Lung (tissue), 12 donors: ENCODE results near the gene KCNJ15. TPM values are rescaled to one million over a fixed set of nuclear protein-coding genes. Genes with fewer than 3 reads are reported as not detected.

Experiments
- ATAC-seq: fragments of 200-7000 bp; cut with Tn5 transposase; one replicate; pipeline ENCODE4 v1.9.1; 2020; ENCODE audit warnings: moderate number of reproducible peaks; ENCODE audit not compliant: insufficient read depth, low FRiP score
- DNase-seq, 3 donors: peaks; one replicate each; pipeline ENCODE4 v3.0.0-alpha.2; 2013 to 2017
- H3K27ac ChIP-seq, 2 donors: one replicate each; pipeline ENCODE4 v1.5.1; 2013; ENCODE audit warnings: mild to moderate bottlenecking in 2 of 2, moderate library complexity in 2 of 2, control low read depth in 1 of 2, inconsistent platforms in 1 of 2, low read depth in 1 of 2, low read length in 1 of 2
- H3K27me3 ChIP-seq, 3 donors: one replicate each; pipeline ENCODE4 v1.5.1; 2013; ENCODE audit warnings: low read length in 2 of 3; ENCODE audit not compliant: control insufficient read depth in 3 of 3, insufficient read depth in 3 of 3
- H3K36me3 ChIP-seq, 4 donors: one replicate each; pipeline ENCODE4 v1.5.1; 2013; ENCODE audit warnings: low read length in 4 of 4, mild to moderate bottlenecking in 1 of 4, moderate library complexity in 1 of 4; ENCODE audit not compliant: control insufficient read depth in 4 of 4, insufficient read depth in 4 of 4
- H3K4me1 ChIP-seq, 5 donors: one replicate each; pipeline ENCODE4 v1.5.1; 2013; ENCODE audit warnings: low read length in 5 of 5, mild to moderate bottlenecking in 2 of 5, moderate library complexity in 1 of 5; ENCODE audit not compliant: control insufficient read depth in 5 of 5, insufficient read depth in 5 of 5
- H3K4me3 ChIP-seq: one replicate; pipeline ENCODE4 v1.5.1; 2013; ENCODE audit warnings: mild to moderate bottlenecking, control low read depth, moderate library complexity
- H3K9ac ChIP-seq, 2 donors: one replicate each; pipeline ENCODE4 v1.5.1; 2013; ENCODE audit warnings: low read length in 2 of 2, control low read depth in 1 of 2; ENCODE audit not compliant: insufficient read depth in 1 of 2
- H3K9me3 ChIP-seq, 4 donors: one replicate each; pipeline ENCODE4 v1.5.1; 2013; ENCODE audit warnings: low read length in 3 of 4, mild to moderate bottlenecking in 1 of 4, moderate library complexity in 1 of 4; ENCODE audit not compliant: control insufficient read depth in 4 of 4, insufficient read depth in 3 of 4
- WGBS, 2 donors: extraction: QIAGEN DNeasy Blood & Tissue Kit; methylation state at CpG; one replicate each; pipeline ENCODE4 v1.1.7; 2013; 5-methylcytosine and 5-hydroxymethylcytosine counted together
- polyA plus RNA-seq, 2 donors: library from polyadenylated mRNA; stranded (reverse); fragments of 200-250 nt; gene quantifications; one replicate each; pipeline ENCODE4 v1.2.1, GENCODE V29; 2013
- total RNA-seq, 2 donors: library from RNA; depleted of rRNA in 1 of 2; stranded (reverse); fragments of >200 nt in 1 of 2; gene quantifications; one replicate each; pipeline ENCODE4 v1.2.1, GENCODE V29; 2014 to 2021
- TF ChIP-seq, protein P1 (sequence below): IDR thresholded peaks from 2 replicates; pipeline ENCODE4 v1.5.1; 2012; ENCODE audit warnings: mild to moderate bottlenecking; ENCODE audit errors: control extremely low read depth, extremely low read depth
- donor health status: control.
- donor health status: control.
- donor health status: Bipolar disorder and iron deficiency.
- donor health status: healthy.
- donor health status: DM: yes; HTN: yes; CAD: no.

Gene KCNJ15
- total and polyA plus RNA-seq, 4 donors, result 28.2 to 79.1 (median 61.5) TPM

DNA sequence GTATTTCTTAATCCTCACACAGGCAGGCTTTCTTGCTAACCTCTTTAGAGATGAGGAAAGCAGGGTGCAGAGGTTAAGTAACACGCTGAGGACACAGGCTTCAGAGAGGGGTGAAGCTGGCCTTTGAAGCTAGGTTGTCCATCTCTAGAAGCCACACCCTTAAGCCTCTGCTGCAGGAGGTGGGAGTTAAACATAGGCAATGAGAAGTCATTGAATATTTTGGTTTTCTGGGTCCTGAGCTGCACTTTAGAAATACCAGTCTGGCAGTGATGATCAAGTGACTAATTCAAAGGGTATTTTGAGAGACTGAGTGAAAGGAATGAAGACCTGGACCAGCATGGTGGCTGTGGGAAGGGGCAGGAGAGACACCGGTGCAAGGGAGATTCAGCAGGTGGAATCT lies 9.9 kb downstream of the KCNJ15 start:
- TF ChIP-seq, protein P1, sequence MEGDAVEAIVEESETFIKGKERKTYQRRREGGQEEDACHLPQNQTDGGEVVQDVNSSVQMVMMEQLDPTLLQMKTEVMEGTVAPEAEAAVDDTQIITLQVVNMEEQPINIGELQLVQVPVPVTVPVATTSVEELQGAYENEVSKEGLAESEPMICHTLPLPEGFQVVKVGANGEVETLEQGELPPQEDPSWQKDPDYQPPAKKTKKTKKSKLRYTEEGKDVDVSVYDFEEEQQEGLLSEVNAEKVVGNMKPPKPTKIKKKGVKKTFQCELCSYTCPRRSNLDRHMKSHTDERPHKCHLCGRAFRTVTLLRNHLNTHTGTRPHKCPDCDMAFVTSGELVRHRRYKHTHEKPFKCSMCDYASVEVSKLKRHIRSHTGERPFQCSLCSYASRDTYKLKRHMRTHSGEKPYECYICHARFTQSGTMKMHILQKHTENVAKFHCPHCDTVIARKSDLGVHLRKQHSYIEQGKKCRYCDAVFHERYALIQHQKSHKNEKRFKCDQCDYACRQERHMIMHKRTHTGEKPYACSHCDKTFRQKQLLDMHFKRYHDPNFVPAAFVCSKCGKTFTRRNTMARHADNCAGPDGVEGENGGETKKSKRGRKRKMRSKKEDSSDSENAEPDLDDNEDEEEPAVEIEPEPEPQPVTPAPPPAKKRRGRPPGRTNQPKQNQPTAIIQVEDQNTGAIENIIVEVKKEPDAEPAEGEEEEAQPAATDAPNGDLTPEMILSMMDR, result no peak
- Histone ChIP-seq H3K4me1 (peaks cover 0 to 53% (median 31%) of the 10 kb centered on the region in 5 donors), H3K9ac (no peak overlapping the region), H3K27me3 (no peaks in the 10 kb centered on the region), H3K27ac (peak overlapping the region in 1 of 2 donors; percentile 34), H3K36me3 (no peaks in the 10 kb centered on the region), H3K4me3 (no peak overlapping the region), H3K9me3 (no peaks in the 10 kb centered on the region)
- ATAC-seq (no peak), DNase-seq (no peak)
- WGBS, 2 donors, result 60 to 67% methylated on average over 2 of the region's 2 CpGs

- TF ChIP-seq, protein P1, result no peak
- ATAC-seq (no peak), DNase-seq (no peak)
- no peak overlapping the region for H3K9ac ChIP-seq
- H3K27me3 ChIP-seq, result no peaks in the 10 kb centered on the region
- H3K27ac ChIP-seq, result peak overlapping the region in 1 of 2 donors; percentile 34
- no peaks in the 10 kb centered on the region for H3K36me3 ChIP-seq
- no peak overlapping the region for H3K4me3 ChIP-seq
- WGBS, 2 donors, result 90 to 94% methylated on average over 3 of the region's 3 CpGs
- no peaks in the 10 kb centered on the region for H3K9me3 ChIP-seq
- peaks cover 0 to 48% (median 29%) of the 10 kb centered on the region in 5 donors for H3K4me1 ChIP-seq
Measured at GRCh38 chr21:38267136-38267755, 10.5 kb downstream of the KCNJ15 start.

DNA sequence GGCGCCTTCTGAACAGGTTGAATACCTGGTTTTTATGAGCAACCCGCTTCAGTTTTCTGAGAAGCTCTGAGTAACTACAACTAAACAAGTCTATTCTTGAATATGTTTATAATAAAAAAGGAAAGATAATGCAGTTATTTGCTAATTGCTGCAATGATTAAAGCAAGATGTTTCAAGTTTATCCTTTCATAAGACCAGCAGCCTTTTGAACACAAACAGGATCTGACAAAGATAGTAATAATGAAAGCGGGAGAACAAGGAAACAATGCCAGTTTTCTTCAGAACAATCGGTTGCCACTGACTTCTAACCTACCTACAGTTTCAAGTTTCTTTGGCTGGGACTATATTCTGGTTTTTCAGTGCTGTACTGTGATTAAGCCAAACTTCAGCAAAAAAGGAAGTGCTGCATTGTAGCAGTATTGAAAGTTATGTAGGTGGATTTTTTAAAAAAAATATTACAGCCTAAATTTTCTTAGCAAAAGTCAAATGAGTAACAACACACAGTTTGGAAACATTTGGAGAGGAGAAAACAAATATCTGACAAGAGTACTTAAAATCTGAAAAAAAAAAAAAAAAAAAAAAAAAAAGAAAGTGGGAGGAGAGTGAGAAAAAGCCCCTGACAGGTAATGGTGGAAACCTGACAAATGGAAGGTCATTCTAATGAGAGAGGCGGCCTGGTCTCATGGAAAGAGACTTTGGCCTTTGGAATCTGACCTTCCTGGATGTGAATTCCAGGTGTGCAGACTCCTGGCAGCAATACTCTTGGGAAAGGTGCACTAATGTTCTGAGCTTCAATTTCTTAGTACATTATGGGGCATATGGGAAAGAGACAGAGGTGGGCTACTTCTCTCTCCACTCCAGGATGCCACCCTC lies 11.4 kb downstream of the KCNJ15 start:
- no peak for DNase-seq
- Histone ChIP-seq H3K4me1 (peaks cover 0 to 45% (median 29%) of the 10 kb centered on the region in 5 donors), H3K27ac (peak overlapping the region in 1 of 2 donors; percentile 69)

More for the DNA sequence above, 11.4 kb downstream of the KCNJ15 start:
- Histone ChIP-seq H3K4me3 (no peak overlapping the region), H3K27me3 (no peaks in the 10 kb centered on the region), H3K9ac (no peak overlapping the region), H3K9me3 (no peaks in the 10 kb centered on the region), H3K36me3 (no peaks in the 10 kb centered on the region)
- 49 to 65% methylated on average over 5 of the region's 5 CpGs for WGBS, 2 donors
- TF ChIP-seq, protein P1, result no peak
- ATAC-seq, result no peak
